Measurements from ENCODE around the gene RIN1. TPM values are rescaled to one million over a fixed set of nuclear protein-coding genes. Genes with fewer than 3 reads are reported as not detected.
A peak's percentile ranks its signal among the peaks of the same experiment; 100 is the strongest.

The RIN1 gene
- total RNA-seq, 1 experiment from 2014 or later = 5.4 TPM

DNA sequence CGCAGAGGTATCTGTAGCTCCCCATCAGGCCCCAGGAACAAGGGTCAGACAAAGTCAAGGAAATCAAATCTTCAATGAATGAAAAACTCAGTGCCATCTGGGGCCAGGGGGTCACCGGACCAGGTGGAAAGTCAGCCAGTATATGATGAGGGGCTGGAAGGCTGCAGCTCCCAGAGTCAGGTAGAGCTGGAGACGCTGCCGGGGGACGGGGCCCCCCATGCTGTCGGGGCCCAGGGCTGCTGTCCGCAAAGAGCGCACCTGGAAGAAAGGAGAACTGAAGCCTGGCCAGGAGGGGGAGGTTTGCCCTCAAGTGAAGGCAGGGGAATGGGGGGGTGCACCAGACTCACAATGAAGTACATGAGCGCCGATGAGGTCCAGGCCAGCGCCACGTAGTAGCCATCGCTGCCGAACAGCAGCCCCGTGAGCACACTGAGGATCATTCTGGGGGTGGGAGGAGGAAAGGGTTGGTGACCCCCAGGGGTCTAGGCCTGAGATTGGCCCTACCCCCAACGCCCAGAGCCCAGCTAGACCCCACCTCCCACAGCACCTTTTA lies 51.6 kb downstream of the RIN1 start:
- no peak overlapping the region for H2BK15ac ChIP-seq (ENCODE audit: low read depth, low read length)
- H3K56ac ChIP-seq (ENCODE audit: insufficient read length, low read depth, low read length) = no peak overlapping the region
- H3K27me3 Mint-ChIP-seq (ENCODE audit: low read depth) = peaks cover 15% of the 10 kb centered on the region
- H3K18ac ChIP-seq (ENCODE audit: insufficient read length, low read depth, low read length) = no peak overlapping the region
- H3K4me1 Mint-ChIP-seq = peaks cover 21 to 27% of the 10 kb centered on the region in 2 experiments
- no peak overlapping the region for H3K4ac ChIP-seq (ENCODE audit: low read depth, low read length)
- no peak overlapping the region for H2BK12ac ChIP-seq (ENCODE audit: insufficient read length, low read depth, low read length)
- no peak overlapping the region for H4K8ac ChIP-seq (replicated peaks; ENCODE audit: insufficient read length, low read depth, low read length)
- H3K36me3 Mint-ChIP-seq (ENCODE audit: insufficient read depth in 1 of 3, low read depth in 3 of 3) = peaks cover 0 to 10% (median 9%) of the 10 kb centered on the region in 3 experiments; a peak in 5 of 7 replicates
- no peaks in the 10 kb centered on the region for H3K79me1 ChIP-seq (ENCODE audit: insufficient read depth, low read depth, low read length, poor library complexity, severe bottlenecking)
- H3K79me2 ChIP-seq (ENCODE audit: insufficient read depth, low read length) = peaks cover 1% of the 10 kb centered on the region; the same call in 1 of the 2 replicates
- H3K4me3 Mint-ChIP-seq = no peak overlapping the region
- H3K27ac ChIP-seq (ENCODE audit: insufficient read length, low read depth, low read length) = no peak overlapping the region
- H2BK5ac ChIP-seq (ENCODE audit: insufficient read length, low read length) = no peak overlapping the region
- no peak overlapping the region for H2AFZ ChIP-seq (ENCODE audit: low read length)
- H2AK5ac ChIP-seq (ENCODE audit: insufficient read length, low read length) = no peak overlapping the region
- TF ChIP-seq, protein P1, sequence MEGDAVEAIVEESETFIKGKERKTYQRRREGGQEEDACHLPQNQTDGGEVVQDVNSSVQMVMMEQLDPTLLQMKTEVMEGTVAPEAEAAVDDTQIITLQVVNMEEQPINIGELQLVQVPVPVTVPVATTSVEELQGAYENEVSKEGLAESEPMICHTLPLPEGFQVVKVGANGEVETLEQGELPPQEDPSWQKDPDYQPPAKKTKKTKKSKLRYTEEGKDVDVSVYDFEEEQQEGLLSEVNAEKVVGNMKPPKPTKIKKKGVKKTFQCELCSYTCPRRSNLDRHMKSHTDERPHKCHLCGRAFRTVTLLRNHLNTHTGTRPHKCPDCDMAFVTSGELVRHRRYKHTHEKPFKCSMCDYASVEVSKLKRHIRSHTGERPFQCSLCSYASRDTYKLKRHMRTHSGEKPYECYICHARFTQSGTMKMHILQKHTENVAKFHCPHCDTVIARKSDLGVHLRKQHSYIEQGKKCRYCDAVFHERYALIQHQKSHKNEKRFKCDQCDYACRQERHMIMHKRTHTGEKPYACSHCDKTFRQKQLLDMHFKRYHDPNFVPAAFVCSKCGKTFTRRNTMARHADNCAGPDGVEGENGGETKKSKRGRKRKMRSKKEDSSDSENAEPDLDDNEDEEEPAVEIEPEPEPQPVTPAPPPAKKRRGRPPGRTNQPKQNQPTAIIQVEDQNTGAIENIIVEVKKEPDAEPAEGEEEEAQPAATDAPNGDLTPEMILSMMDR (conservative IDR thresholded peaks at IDR 0.05) = no peak
- H3T11ph ChIP-seq (ENCODE audit: low read length) = no peak overlapping the region
- no peak overlapping the region for H2BK120ac ChIP-seq (ENCODE audit: low read depth, low read length, poor library complexity, severe bottlenecking)
- WGBS (ENCODE audit: extremely low coverage, insufficient read length, low lambda C conversion rate) = no CpG with 5 or more reads among the region's 16 CpGs
- H3K27ac Mint-ChIP-seq = peak overlapping the region in 1 of 3 experiments; percentile 82; a peak in 1 of 7 replicates
- DNase-seq = no peak
- H2BK20ac ChIP-seq (ENCODE audit: low read depth, low read length, poor library complexity, severe bottlenecking) = no peak overlapping the region
- no peak overlapping the region for H3K14ac ChIP-seq (ENCODE audit: insufficient read depth, low read length)
- H3K23ac ChIP-seq (ENCODE audit: insufficient read length, low read depth, low read length) = no peak overlapping the region
- no peaks in the 10 kb centered on the region for H3K9me3 ChIP-seq (ENCODE audit: control insufficient read depth, low read depth, low read length)
- no peaks in the 10 kb centered on the region; a peak in 1 of 5 replicates for H3K9me3 Mint-ChIP-seq
- H4K91ac ChIP-seq (ENCODE audit: insufficient read length, low read depth, low read length) = no peak overlapping the region
- H3K4me2 ChIP-seq (ENCODE audit: insufficient read depth, insufficient read length, low read length) = no peak overlapping the region
- no peak overlapping the region for H4K5ac ChIP-seq (ENCODE audit: insufficient read length, low read depth, low read length)
- H3K9ac ChIP-seq (ENCODE audit: extremely low read depth, insufficient read length, low read length) = no peak overlapping the region
- 0 out of 2 replicates have a peak, but pooled peaks cover 2% of the 10 kb centered on the region for H3K4me1 ChIP-seq (ENCODE audit: insufficient read depth, low read length)
- no peaks in the 10 kb centered on the region for H4K20me1 ChIP-seq (ENCODE audit: control insufficient read depth, insufficient read depth, insufficient read length)
- H3K27me3 ChIP-seq (ENCODE audit: insufficient read depth, low read length) = no peaks in the 10 kb centered on the region
- H3K23me2 ChIP-seq (ENCODE audit: insufficient read length, low read depth, low read length, poor library complexity, severe bottlenecking) = peaks cover 5% of the 10 kb centered on the region

Data from H9 (cell line).